ENCODE data around the gene PRM2.

PRM2 gene

GRCh38 chr16:11264155-11264832 is 12.0 kb downstream of the PRM2 start:
- DNase-seq (ENCODE audit: low read depth in 2 of 3, low spot score in 2 of 3) = no peak

- no peak for DNase-seq (ENCODE audit: low read depth in 2 of 3, low spot score in 2 of 3)
These were observed 12.5 kb downstream of the PRM2 start for GRCh38 chr16:11263737-11264136.

- DNase-seq (ENCODE audit: low read depth in 2 of 3, low spot score in 2 of 3) = no peak
These were observed 13.4 kb downstream of the PRM2 start for GRCh38 chr16:11262915-11263314.

- no peak for DNase-seq (ENCODE audit: low read depth in 2 of 3, low spot score in 2 of 3)
These were observed 15.7 kb downstream of the PRM2 start for GRCh38 chr16:11260596-11260966.

GRCh38 chr16:11259655-11260595 is 16.4 kb downstream of the PRM2 start:
- no peak for DNase-seq (ENCODE audit: low read depth in 2 of 3, low spot score in 2 of 3)

- no peak for DNase-seq (ENCODE audit: low read depth in 2 of 3, low spot score in 2 of 3)
These were observed 17.5 kb downstream of the PRM2 start for GRCh38 chr16:11258553-11259492.

- peak in 1 of 3 experiments; percentile 34 for DNase-seq (ENCODE audit: low read depth in 2 of 3, low spot score in 2 of 3)
These were observed 18.9 kb downstream of the PRM2 start for GRCh38 chr16:11257131-11257938.

GRCh38 chr16:11256661-11257130 is 19.6 kb downstream of the PRM2 start:
- DNase-seq (ENCODE audit: low read depth in 2 of 3, low spot score in 2 of 3) = no peak

- peak; percentile 83 to 89 (median 85) for DNase-seq (ENCODE audit: low read depth in 2 of 3, low spot score in 2 of 3)
These were observed 20.3 kb downstream of the PRM2 start, which contains the start of gene SOCS1 for GRCh38 chr16:11255737-11256660. Gene SOCS1, minus strand, starts transcription at chr16:11256204. Its CDS starts 726 bp downstream, at chr16:11255478.

- peak in 2 of 3 experiments; percentile 38 to 42 for DNase-seq (ENCODE audit: low read depth in 2 of 3, low spot score in 2 of 3)
These were observed 21.2 kb downstream of the PRM2 start for GRCh38 chr16:11254913-11255736.

- no peak for DNase-seq (ENCODE audit: low read depth in 2 of 3, low spot score in 2 of 3)
These were observed 22.0 kb downstream of the PRM2 start for GRCh38 chr16:11253995-11254912.

GRCh38 chr16:11253009-11253994 is 23.0 kb downstream of the PRM2 start:
- DNase-seq (ENCODE audit: low read depth in 2 of 3, low spot score in 2 of 3) = peak; percentile 39 to 50 (median 44)

GRCh38 chr16:11252482-11252931 is 23.8 kb downstream of the PRM2 start:
- peak in 1 of 3 experiments; percentile 38 for DNase-seq (ENCODE audit: low read depth in 2 of 3, low spot score in 2 of 3)

- DNase-seq (ENCODE audit: low read depth in 2 of 3, low spot score in 2 of 3) = peak; percentile 61 to 77 (median 63)
These were observed 24.5 kb downstream of the PRM2 start for GRCh38 chr16:11251525-11252481.
